Measurements from ENCODE around the gene PALLD. TPM values are rescaled to one million over a fixed set of nuclear protein-coding genes. Genes with fewer than 3 reads are reported as not detected.

PALLD gene
- total RNA-seq, 1 experiment from 2014 or later = 18.3 TPM

DNA sequence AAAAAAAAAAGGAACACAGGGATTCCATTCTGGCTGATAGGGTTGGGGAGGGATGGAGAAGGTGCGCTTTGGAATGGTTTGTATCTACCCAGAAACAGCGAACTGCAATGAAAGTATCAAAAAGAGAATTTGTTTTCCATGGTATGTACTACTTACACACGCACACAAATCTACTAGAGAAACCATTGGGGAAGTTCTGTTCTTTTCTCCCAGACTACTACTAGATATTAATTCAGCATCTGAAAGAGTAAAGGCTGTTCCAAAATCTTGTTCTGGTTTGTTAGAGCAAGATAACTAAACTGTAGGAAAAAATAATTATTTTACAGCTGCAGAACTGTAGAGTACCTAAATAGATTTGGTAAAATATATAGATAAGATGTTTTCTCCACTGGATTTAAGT lies 394.8 kb downstream of the PALLD start:
- Histone ChIP-seq H3K27me3 (ENCODE audit: insufficient read depth, low read length) (no peaks in the 10 kb centered on the region), H4K20me1 (ENCODE audit: control insufficient read depth, insufficient read depth, insufficient read length) (no peaks in the 10 kb centered on the region), H2BK5ac (ENCODE audit: insufficient read length, low read length) (no peak overlapping the region), H2BK12ac (ENCODE audit: insufficient read length, low read depth, low read length) (no peak overlapping the region), H4K8ac (replicated peaks; ENCODE audit: insufficient read length, low read depth, low read length) (no peak overlapping the region), H3K18ac (ENCODE audit: insufficient read length, low read depth, low read length) (no peak overlapping the region), H3K56ac (ENCODE audit: insufficient read length, low read depth, low read length) (no peak overlapping the region), H3K14ac (ENCODE audit: insufficient read depth, low read length) (no peak overlapping the region), H4K5ac (ENCODE audit: insufficient read length, low read depth, low read length) (no peak overlapping the region), H3K4me1 (ENCODE audit: insufficient read depth, low read length) (no peaks in the 10 kb centered on the region), H3K27ac (ENCODE audit: insufficient read length, low read depth, low read length) (no peak overlapping the region), H3K4me2 (ENCODE audit: insufficient read depth, insufficient read length, low read length) (no peak overlapping the region), H3K9me3 (ENCODE audit: control insufficient read depth, low read depth, low read length) (no peaks in the 10 kb centered on the region), H2BK15ac (ENCODE audit: low read depth, low read length) (no peak overlapping the region), H3K23me2 (ENCODE audit: insufficient read length, low read depth, low read length, poor library complexity, severe bottlenecking) (no peaks in the 10 kb centered on the region), H2BK20ac (ENCODE audit: low read depth, low read length, poor library complexity, severe bottlenecking) (no peak overlapping the region), H2AFZ (ENCODE audit: low read length) (no peak overlapping the region), H2BK120ac (ENCODE audit: low read depth, low read length, poor library complexity, severe bottlenecking) (no peak overlapping the region), H3K4ac (ENCODE audit: low read depth, low read length) (no peak overlapping the region), H4K91ac (ENCODE audit: insufficient read length, low read depth, low read length) (no peak overlapping the region), H3T11ph (ENCODE audit: low read length) (no peak overlapping the region), H3K23ac (ENCODE audit: insufficient read length, low read depth, low read length) (no peak overlapping the region), H2AK5ac (ENCODE audit: insufficient read length, low read length) (no peak overlapping the region), H3K79me2 (ENCODE audit: insufficient read depth, low read length) (no peaks in the 10 kb centered on the region), H3K79me1 (ENCODE audit: insufficient read depth, low read depth, low read length, poor library complexity, severe bottlenecking) (no peaks in the 10 kb centered on the region), H3K9ac (ENCODE audit: extremely low read depth, insufficient read length, low read length) (no peak overlapping the region)
- Mint-ChIP-seq H3K27me3 (ENCODE audit: low read depth) (no peaks in the 10 kb centered on the region), H3K4me3 (no peak overlapping the region), H3K9me3 (peaks cover 0 to 3% of the 10 kb centered on the region in 2 experiments; a peak in 1 of 5 replicates), H3K36me3 (ENCODE audit: insufficient read depth in 1 of 3, low read depth in 3 of 3) (peaks cover 13 to 51% (median 25%) of the 10 kb centered on the region in 3 experiments; a peak in 6 of 7 replicates), H3K27ac (no peak overlapping the region; a peak in 1 of 7 replicates), H3K4me1 (no peaks in the 10 kb centered on the region)
- no peak for DNase-seq
- WGBS (ENCODE audit: extremely low coverage, insufficient read length, low lambda C conversion rate) = no CpG with 5 or more reads among the region's 3 CpGs
- TF ChIP-seq, protein P1, sequence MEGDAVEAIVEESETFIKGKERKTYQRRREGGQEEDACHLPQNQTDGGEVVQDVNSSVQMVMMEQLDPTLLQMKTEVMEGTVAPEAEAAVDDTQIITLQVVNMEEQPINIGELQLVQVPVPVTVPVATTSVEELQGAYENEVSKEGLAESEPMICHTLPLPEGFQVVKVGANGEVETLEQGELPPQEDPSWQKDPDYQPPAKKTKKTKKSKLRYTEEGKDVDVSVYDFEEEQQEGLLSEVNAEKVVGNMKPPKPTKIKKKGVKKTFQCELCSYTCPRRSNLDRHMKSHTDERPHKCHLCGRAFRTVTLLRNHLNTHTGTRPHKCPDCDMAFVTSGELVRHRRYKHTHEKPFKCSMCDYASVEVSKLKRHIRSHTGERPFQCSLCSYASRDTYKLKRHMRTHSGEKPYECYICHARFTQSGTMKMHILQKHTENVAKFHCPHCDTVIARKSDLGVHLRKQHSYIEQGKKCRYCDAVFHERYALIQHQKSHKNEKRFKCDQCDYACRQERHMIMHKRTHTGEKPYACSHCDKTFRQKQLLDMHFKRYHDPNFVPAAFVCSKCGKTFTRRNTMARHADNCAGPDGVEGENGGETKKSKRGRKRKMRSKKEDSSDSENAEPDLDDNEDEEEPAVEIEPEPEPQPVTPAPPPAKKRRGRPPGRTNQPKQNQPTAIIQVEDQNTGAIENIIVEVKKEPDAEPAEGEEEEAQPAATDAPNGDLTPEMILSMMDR (conservative IDR thresholded peaks at IDR 0.05) = no peak

All from H9 (cell line).